ENCODE measurements around the gene RHBDL2.

DNA sequence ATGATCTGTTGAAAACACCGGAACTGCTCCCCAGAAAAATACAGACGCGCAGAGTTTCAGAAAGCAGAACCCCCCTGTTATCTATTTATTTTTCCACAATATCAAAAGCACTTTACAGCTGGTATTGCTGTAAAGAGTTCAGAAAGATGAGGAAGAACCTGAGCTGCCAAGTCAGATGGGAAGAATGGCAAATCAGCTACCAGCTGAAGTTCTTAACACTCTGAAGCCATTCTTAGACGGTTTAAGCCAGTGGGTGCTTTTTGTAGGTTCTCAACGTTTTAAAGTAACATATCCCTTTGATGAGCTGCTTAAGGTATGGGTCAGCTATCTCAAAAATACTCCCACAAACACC lies 48.7 kb upstream of the RHBDL2 start:
- TF ChIP-seq, protein P1, sequence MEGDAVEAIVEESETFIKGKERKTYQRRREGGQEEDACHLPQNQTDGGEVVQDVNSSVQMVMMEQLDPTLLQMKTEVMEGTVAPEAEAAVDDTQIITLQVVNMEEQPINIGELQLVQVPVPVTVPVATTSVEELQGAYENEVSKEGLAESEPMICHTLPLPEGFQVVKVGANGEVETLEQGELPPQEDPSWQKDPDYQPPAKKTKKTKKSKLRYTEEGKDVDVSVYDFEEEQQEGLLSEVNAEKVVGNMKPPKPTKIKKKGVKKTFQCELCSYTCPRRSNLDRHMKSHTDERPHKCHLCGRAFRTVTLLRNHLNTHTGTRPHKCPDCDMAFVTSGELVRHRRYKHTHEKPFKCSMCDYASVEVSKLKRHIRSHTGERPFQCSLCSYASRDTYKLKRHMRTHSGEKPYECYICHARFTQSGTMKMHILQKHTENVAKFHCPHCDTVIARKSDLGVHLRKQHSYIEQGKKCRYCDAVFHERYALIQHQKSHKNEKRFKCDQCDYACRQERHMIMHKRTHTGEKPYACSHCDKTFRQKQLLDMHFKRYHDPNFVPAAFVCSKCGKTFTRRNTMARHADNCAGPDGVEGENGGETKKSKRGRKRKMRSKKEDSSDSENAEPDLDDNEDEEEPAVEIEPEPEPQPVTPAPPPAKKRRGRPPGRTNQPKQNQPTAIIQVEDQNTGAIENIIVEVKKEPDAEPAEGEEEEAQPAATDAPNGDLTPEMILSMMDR (IDR thresholded peaks at IDR 0.05; ENCODE audit: insufficient read depth, low read depth, low read length) = no peak
- no peak for TF ChIP-seq EZH2 (IDR thresholded peaks at IDR 0.05; ENCODE audit: insufficient read depth, low read length)

Data from astrocyte (in vitro differentiated cells and primary cell).